ENCODE data around the gene LY6G5C. TPM values are rescaled to one million over a fixed set of nuclear protein-coding genes. Genes with fewer than 3 reads are reported as not detected.

The LY6G5C gene
- total and polyA plus RNA-seq, 9 donors = 1.2 to 3.7 (median 2.2) TPM; not detected in 1

DNA sequence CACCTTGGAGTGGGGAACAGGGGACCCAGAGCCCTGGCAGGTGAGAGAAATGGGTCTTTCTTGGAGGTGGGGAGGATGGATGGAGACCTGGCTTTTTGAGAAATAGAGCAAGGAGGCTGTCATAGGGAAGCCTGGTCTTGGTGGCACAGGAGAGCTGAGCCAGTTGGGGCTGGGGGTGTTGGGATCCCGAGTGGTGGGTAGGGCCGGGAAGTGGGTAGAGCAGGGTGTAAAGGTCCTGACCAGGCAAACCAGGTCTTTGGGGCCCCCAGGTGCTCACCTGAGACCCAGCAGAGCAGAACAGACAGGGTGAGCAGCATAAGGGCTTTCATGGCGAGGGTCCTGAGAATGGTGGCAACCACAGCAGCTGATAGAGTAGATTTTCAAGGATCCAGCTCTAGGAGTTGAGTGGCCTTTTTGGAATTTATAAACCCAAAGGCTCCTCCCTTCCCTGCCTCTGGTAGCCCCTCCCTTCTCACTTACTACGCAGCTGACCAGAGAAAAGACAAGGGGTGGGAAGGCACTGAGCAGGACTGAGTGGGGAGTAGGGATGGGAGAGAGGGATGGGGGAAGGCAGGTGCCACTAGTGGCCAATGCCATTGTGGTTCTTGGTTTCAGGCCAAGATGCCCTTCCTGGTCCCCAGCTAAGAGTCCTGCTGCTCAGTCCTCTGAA lies 40.6 kb upstream of the LY6G5C start, which contains the start of gene LY6G6C:
Gene LY6G6C, minus strand, starts transcription at position 396 of the 670 bp plus-strand sequence. Its CDS starts 67 bp downstream, at position 329.
- TF ChIP-seq EP300 (IDR thresholded peaks at IDR 0.05) = no peak
- no peak for TF ChIP-seq POLR2A (IDR thresholded peaks at IDR 0.05)
- TF ChIP-seq, protein P1, sequence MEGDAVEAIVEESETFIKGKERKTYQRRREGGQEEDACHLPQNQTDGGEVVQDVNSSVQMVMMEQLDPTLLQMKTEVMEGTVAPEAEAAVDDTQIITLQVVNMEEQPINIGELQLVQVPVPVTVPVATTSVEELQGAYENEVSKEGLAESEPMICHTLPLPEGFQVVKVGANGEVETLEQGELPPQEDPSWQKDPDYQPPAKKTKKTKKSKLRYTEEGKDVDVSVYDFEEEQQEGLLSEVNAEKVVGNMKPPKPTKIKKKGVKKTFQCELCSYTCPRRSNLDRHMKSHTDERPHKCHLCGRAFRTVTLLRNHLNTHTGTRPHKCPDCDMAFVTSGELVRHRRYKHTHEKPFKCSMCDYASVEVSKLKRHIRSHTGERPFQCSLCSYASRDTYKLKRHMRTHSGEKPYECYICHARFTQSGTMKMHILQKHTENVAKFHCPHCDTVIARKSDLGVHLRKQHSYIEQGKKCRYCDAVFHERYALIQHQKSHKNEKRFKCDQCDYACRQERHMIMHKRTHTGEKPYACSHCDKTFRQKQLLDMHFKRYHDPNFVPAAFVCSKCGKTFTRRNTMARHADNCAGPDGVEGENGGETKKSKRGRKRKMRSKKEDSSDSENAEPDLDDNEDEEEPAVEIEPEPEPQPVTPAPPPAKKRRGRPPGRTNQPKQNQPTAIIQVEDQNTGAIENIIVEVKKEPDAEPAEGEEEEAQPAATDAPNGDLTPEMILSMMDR (IDR thresholded peaks at IDR 0.05) = no peak
- no peak within 1 kb of the TSS for H3K4me3 ChIP-seq
- no peaks in the 10 kb centered on the region for H3K27me3 ChIP-seq
- no peaks in the 10 kb centered on the region for H3K4me1 ChIP-seq (ENCODE audit: insufficient read depth)
- H3K27ac ChIP-seq = no peak within 1 kb of the TSS
- 82 to 89% (median 87%) methylated on average over 4 of the region's 4 CpGs for WGBS, 3 donors
- H3K9me3 ChIP-seq = no peaks in the 10 kb centered on the region
- no peaks in the 10 kb centered on the region for H3K36me3 ChIP-seq
- intact Hi-C loops (cut with DNase I) = loop anchor here in 2 of 4 donors (2.0 to 10.0 kb wide), 2 partner anchors 49 to 463 kb away; partner anchors contain the start of gene AGER (in 1 of the 2)
- no peak for DNase-seq

DNA sequence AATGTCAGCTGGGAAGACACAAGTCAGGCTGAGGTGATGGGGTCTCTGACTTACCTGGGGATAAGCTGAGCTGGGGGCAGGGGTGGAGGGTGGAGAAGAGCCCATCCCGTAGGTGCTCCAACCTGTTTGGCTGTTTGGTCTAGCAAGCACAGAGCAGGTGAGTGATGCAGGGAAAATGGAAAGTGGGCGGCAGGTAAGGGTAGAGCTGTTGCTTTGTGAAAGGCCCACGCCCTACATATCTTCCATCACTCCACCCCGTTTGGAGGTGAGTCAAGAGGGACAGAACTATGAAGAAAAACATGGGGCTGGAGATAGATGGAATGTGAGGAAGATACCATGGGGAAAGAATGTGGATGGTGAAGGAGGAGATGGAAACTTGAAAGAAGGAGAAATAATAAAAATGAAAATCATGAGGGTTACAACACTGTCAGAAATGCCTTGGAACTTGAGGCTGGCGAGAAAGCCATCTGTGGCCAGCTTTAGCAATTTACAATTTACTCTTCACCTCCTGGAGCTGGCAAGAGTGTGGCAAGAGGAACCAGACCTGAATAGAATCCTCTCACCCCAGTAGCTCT lies 39.4 kb upstream of the LY6G5C start:
- Histone ChIP-seq H3K27me3 (no peaks in the 10 kb centered on the region), H3K27ac (no peak overlapping the region), H3K4me1 (ENCODE audit: insufficient read depth) (no peaks in the 10 kb centered on the region), H3K4me3 (no peak overlapping the region), H3K36me3 (no peaks in the 10 kb centered on the region), H3K9me3 (no peaks in the 10 kb centered on the region)
- TF ChIP-seq EP300 (IDR thresholded peaks at IDR 0.05) (no peak), POLR2A (IDR thresholded peaks at IDR 0.05) (no peak)
- TF ChIP-seq, protein P1 (IDR thresholded peaks at IDR 0.05) = no peak
- 75 to 85% (median 78%) methylated on average over 5 of the region's 5 CpGs for WGBS, 3 donors
- no peak for DNase-seq
- intact Hi-C loops (cut with DNase I) = loop anchor here in 1 of 4 donors (10.0 kb wide), 1 partner anchor 465 kb away; the partner anchor contains the start of gene AGER

DNA sequence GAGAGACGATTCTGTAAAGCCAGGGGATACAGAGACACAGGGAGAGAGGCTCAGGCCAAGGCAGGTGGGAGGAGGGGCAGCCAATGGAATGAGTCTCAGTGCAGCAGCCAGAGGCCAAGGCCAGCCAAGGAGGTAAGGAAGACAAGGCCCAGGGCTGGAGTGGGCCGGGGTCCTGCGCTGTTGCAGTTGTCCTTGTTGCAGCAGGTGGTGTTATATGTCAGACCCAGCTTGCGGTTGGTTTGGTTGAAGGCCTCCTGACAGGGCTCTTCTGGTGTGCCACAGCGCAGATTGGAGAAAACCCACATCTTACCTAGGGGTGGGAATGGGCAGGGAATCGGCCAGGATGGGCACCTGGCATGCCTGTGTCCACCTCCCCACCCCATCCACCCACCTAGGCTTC lies 38.1 kb upstream of the LY6G5C start:
- H3K9me3 ChIP-seq = no peaks in the 10 kb centered on the region
- DNase-seq = no peak
- H3K27ac ChIP-seq = no peak overlapping the region
- no peaks in the 10 kb centered on the region for H3K4me1 ChIP-seq (ENCODE audit: insufficient read depth)
- no peak overlapping the region for H3K4me3 ChIP-seq
- intact Hi-C loops (cut with DNase I) = no loop called here
- no peaks in the 10 kb centered on the region for H3K27me3 ChIP-seq
- 60 to 80% (median 70%) methylated on average over 6 of the region's 6 CpGs for WGBS, 3 donors
- TF ChIP-seq POLR2A (IDR thresholded peaks at IDR 0.05) = no peak
- TF ChIP-seq, protein P1 (IDR thresholded peaks at IDR 0.05) = no peak
- no peak for TF ChIP-seq EP300 (IDR thresholded peaks at IDR 0.05)
- no peaks in the 10 kb centered on the region for H3K36me3 ChIP-seq

DNA sequence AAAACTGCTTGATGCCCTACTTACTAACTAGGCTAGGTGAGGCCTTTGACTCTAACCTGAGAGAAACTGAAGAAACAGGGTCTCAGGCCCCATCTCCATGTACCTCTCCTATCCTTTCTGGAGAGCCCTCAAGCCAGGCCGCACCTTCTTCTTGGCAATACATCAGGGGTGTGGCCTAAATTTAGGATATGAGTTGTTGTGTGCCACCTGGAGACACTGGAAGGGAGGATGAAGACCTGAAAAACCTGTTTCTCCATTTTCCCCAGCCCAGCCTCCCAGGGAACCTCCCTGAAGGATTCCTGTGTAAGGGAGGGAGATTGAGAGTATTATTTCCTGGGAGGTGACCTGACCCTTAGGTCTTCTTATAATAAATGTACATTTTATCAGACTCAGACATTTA lies 37.4 kb upstream of the LY6G5C start:
- H3K27me3 ChIP-seq = no peaks in the 10 kb centered on the region
- intact Hi-C loops (cut with DNase I) = no loop called here
- WGBS, 3 donors = 71 to 85% (median 81%) methylated on average over 1 of the region's 1 CpG
- TF ChIP-seq POLR2A (IDR thresholded peaks at IDR 0.05) (no peak), EP300 (IDR thresholded peaks at IDR 0.05) (no peak)
- TF ChIP-seq, protein P1 (IDR thresholded peaks at IDR 0.05) = no peak
- no peak overlapping the region for H3K27ac ChIP-seq
- no peak for DNase-seq
- no peak overlapping the region for H3K4me3 ChIP-seq
- H3K36me3 ChIP-seq = no peaks in the 10 kb centered on the region
- H3K9me3 ChIP-seq = no peaks in the 10 kb centered on the region
- no peaks in the 10 kb centered on the region for H3K4me1 ChIP-seq (ENCODE audit: insufficient read depth)

All from ovary (tissue), 9 donors.